Measurements from ENCODE around the gene PIF1.
A peak's percentile ranks its signal among the peaks of the same experiment; 100 is the strongest.

PIF1 gene

GRCh38 chr15:64825431-64826294, at the start of gene PIF1:
TSS of gene PIF1 (minus strand) at chr15:64825647. CDS start at chr15:64824335, 1,312 bp downstream.
- peak; percentile 96 for DNase-seq

DNA sequence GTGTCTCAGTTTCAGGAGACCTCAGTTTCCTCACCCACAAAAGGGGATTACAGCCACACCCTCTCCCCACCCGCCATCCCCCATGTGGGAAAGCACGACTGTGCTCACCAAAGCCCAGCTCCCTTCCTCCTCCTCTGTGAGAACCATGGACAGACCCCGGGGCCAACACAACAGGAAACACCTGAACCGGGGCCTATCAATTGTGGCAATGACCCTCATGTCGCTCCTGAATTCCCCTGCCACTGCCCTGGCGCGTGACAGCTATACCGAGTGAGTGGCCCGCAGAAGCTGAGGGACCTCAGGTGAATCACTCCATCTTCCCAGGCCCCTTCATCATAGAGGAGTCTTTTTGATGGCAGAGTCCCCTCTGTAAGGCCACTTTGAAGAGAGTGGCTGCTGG, 44.9 kb upstream of the PIF1 start:
- no peak for DNase-seq

- no peak for DNase-seq
These were observed 44.1 kb upstream of the PIF1 start for GRCh38 chr15:64869501-64869900.

DNA sequence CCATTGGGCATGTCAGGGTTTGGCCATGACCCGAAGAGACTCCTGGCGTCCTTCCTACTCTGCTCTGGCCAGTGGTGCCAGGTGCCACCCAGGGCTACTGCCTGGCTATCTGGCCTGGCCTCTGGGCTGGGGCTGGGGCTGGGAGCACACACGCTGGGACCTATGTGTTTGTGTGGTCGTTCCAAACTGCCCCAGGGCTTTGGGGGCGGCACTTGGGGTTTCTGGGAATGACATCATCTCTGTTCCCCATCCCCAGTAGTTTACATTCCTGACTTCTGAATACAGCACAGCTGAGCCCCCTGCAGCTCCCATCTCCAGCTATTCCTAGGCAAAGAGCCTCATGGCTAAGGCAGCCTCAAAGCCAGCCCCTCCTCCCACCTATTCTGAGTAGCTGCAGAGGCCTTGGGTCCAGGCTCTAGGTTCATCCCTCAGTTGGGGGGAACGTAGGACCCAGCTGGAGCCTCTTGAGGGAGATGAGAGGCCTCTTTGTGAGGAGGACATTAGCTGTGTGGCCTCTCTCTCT, 40.6 kb upstream of the PIF1 start:
- DNase-seq: no peak

- no peak for DNase-seq
These were observed 39.9 kb upstream of the PIF1 start for GRCh38 chr15:64865126-64865997.

- no peak for DNase-seq
These were observed 38.6 kb upstream of the PIF1 start for GRCh38 chr15:64864068-64864467.

GRCh38 chr15:64862408-64862807, 37.0 kb upstream of the PIF1 start:
- DNase-seq: no peak

DNA sequence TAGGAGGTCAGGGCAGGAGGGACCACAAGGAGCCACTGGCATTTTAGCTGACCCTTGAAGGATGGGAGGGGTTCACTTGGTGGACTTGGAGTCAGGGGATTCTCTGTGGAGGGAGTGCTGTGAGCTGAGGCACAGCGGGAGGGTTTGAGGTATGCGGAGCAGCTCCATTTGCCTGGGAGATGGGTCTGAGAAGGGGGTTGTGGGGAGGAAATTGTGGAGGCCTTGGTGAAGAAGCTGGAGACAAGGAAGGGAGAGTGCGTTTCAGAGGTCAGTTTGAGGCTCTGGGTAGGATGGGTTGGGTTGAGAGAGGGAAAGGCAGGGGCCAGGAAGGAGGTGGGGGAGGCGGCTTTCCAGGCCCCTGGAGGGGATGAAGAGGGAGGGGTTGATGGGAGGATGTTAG, 36.5 kb upstream of the PIF1 start:
- no peak for DNase-seq

GRCh38 chr15:64861331-64861730, 35.9 kb upstream of the PIF1 start:
- no peak for DNase-seq

GRCh38 chr15:64859226-64859625, 33.8 kb upstream of the PIF1 start:
- no peak for DNase-seq

GRCh38 chr15:64858021-64858575, 32.7 kb upstream of the PIF1 start:
- DNase-seq: no peak

GRCh38 chr15:64857421-64857820, 32.0 kb upstream of the PIF1 start:
- no peak for DNase-seq

DNA sequence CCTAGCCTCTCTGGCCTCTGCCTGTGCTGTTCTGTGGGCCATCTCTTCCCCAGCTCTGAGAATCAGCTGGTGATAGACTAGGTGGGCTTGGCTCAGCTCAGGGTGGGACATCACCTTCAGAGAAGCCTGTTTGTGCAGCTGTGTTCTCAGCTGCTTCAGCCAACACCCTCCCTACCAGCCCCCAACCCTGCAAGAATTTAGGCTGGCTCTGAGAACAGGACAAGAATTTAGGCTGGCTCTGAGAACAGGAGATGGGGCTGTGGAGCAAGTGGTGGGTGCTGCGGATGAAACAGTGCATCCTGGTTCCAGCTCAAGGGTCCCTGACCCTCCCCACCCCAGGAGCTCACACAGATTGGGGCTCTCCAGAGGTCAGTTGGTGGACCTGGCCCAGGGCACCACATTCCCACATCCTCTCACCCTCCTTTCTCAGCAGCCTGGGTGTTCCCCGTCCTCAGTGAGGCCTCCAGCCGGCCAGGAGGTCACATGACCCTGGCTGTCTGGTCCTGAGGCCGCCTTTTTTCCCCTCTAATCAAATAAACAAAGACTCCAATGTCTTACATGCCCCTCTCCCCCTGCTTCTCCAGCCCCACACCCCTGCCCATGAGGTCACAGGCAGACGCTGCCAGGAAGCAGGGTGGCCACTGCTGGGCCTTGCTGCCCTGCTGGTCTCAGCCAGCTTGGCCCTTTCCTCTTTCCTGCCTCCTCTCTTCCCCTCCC, 31.1 kb upstream of the PIF1 start:
- no peak for DNase-seq

GRCh38 chr15:64855205-64855975, 29.9 kb upstream of the PIF1 start:
- no peak for DNase-seq

DNA sequence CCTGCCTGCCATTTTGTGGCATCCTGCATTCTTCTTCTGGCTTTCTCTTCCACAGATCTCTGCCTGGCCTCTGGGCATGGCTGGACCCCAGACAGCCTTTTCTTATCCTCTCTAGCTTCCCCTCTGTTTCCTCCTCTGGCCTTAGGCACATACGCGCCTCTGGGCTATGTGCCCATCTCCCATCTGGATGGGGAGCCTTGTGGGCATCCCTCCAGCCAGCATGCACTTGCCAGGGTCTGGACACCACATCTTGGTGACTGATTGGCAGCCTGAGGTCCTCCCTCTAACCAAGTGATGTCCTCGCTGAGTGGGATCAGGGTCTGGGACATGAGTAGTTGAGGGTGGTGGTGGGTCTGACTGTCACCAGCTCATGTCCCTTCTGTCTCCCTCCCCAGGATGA, 29.1 kb upstream of the PIF1 start:
- no peak for DNase-seq

DNA sequence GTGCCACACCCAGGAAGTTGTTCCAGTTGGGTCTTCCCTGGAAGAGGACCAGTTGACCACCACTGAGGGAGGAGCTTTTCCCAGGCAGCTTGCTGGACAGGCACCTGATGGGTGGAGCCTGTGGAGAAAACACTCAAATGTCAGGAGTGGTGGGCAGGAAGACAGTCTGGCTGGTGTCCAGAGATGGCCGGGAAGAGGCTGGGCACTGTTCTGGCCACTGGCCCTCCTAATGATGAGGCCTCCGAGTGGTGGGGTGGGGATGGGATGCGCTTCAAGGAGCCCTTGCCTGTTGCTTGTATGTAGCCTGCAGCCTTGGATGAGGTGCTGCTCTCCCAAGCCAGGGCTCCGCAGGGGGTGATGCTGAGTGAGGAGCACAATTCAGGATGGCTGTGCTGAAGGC, 28.6 kb upstream of the PIF1 start:
- no peak for DNase-seq

GRCh38 chr15:64851503-64851840, 26.0 kb upstream of the PIF1 start:
- no peak for DNase-seq

DNA sequence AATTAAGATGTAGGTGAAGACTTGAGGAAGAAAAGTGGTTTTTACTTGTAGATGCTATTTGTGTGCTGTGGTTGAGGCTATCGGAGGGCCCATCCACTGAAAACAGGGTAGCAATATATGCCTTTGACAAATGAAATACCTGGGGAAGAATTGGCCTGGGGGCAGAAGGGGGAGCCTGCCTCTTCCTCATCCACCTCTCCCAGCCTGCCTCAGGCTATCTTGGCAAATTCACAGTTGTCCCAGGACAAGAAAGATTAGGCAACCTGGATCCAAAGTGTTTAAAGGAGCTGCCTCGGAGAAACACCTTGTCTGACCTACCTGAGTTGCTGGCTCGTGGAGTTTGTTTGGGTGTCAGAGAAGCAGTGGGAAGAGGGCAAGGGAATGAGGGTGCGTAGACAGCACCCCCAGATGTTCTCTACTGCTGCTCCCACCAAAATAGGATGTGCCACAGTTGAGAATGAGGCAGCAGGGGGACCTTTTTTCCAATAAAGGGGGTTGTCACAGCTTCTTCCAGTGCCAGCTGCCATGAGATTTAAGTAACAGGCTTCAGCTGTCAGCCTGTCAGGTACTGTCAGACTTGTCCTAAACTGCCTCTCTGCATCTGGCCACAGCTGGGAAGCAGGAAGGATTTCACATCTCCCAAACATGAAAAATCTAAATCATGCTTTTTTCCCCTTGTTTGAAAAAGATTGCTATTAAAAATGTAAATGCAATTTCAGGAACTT, 25.5 kb upstream of the PIF1 start:
- no peak for DNase-seq

GRCh38 chr15:64847876-64848716, 22.6 kb upstream of the PIF1 start:
- no peak for DNase-seq

GRCh38 chr15:64847448-64847847, 22.0 kb upstream of the PIF1 start:
- no peak for DNase-seq
